Ovary (tissue), 3 donors: ENCODE results near the gene LMAN2.

Source experiments
- CTCF ChIP-seq, 3 donors: fragments of 450-650 bp in 2 of 3; fragments of 200-600 bp in 1 of 3; IDR thresholded peaks; one replicate each; pipeline versions ENCODE4 v1.5.1 to v1.8.0; 2016 to 2022; ENCODE audit warnings: antibody characterized with exemption in 3 of 3, mild to moderate bottlenecking in 1 of 3
- EP300 ChIP-seq: sonication (generic); formaldehyde crosslinking; IDR thresholded peaks from one replicate; pipeline ENCODE4 v1.6.1; 2017; ENCODE audit warnings: antibody characterized with exemption
- donor health status: DM: no; HTN: no; CAD: no.

GRCh38 chr5:177363565-177363964 is 12.1 kb upstream of the LMAN2 start:
- TF ChIP-seq EP300 (no peak), CTCF (IDR thresholded peaks at IDR 0.05) (no peak)
